ENCODE results near the gene HOXC4.

Gene HOXC4

GRCh38 chr12:54053751-54054741, at the start of gene HOXC4:
HOXC4 (plus strand) TSS chr12:54053835; CDS start chr12:54053923, 88 bp downstream.
- DNase-seq = no peak

GRCh38 chr12:54004063-54004840, 49.4 kb upstream of the HOXC4 start:
- DNase-seq = no peak

GRCh38 chr12:54004841-54005530, 48.6 kb upstream of the HOXC4 start:
- DNase-seq = no peak

- no peak for DNase-seq
Observed at GRCh38 chr12:54005531-54005852, 48.1 kb upstream of the HOXC4 start.

GRCh38 chr12:54005853-54006558, 47.6 kb upstream of the HOXC4 start:
- peak; percentile 70 for DNase-seq

GRCh38 chr12:54006559-54007220, 46.9 kb upstream of the HOXC4 start:
- DNase-seq = no peak

- DNase-seq = no peak
Observed at GRCh38 chr12:54007538-54008259, 45.9 kb upstream of the HOXC4 start.

GRCh38 chr12:54008260-54008552, 45.4 kb upstream of the HOXC4 start:
- no peak for DNase-seq

- DNase-seq = peak; percentile 32
Observed at GRCh38 chr12:54009171-54010052, 44.2 kb upstream of the HOXC4 start.

- DNase-seq = no peak
Observed at GRCh38 chr12:54010053-54010971, 43.3 kb upstream of the HOXC4 start.

GRCh38 chr12:54010972-54011664, 42.5 kb upstream of the HOXC4 start:
- no peak for DNase-seq

GRCh38 chr12:54011665-54012532, 41.7 kb upstream of the HOXC4 start:
- no peak for DNase-seq

- no peak for DNase-seq
Observed at GRCh38 chr12:54012631-54013409, 40.8 kb upstream of the HOXC4 start.

- DNase-seq = no peak
Observed at GRCh38 chr12:54014377-54015017, 39.1 kb upstream of the HOXC4 start.

GRCh38 chr12:54015018-54015931, 38.4 kb upstream of the HOXC4 start:
- DNase-seq = no peak
